Mucosa of descending colon (tissue), 3 donors: Measurements from ENCODE around the gene CDK5RAP2. TPM values are rescaled to one million over a fixed set of nuclear protein-coding genes. Genes with fewer than 3 reads are reported as not detected.

Experiments
- ATAC-seq: fragments of 200-7000 bp; cut with Tn5 transposase; one replicate; pipeline ENCODE4 v1.9.1; 2020; ENCODE audit warnings: mild to moderate bottlenecking, moderate library complexity
- DNase-seq, 3 donors: peaks; one replicate each; pipeline ENCODE4 v3.0.0-alpha.2; 2020
- H3K36me3 ChIP-seq: fragments of 200-600 bp; one replicate; pipeline ENCODE4 v1.8.0; 2021; ENCODE audit warnings: low read depth, mild to moderate bottlenecking
- H3K4me1 ChIP-seq: fragments of 200-600 bp; one replicate; pipeline ENCODE4 v1.8.0; 2021; ENCODE audit warnings: low read depth, mild to moderate bottlenecking
- H3K4me3 ChIP-seq: fragments of 200-600 bp; one replicate; pipeline ENCODE4 v1.8.0; 2021; ENCODE audit warnings: mild to moderate bottlenecking
- H3K9me3 ChIP-seq: fragments of 200-600 bp; one replicate; pipeline ENCODE4 v1.8.0; 2021; ENCODE audit warnings: mild to moderate bottlenecking
- CTCF ChIP-seq: fragments of 200-600 bp; IDR thresholded peaks from one replicate; pipeline ENCODE4 v1.8.0; 2022; ENCODE audit warnings: antibody characterized with exemption, mild to moderate bottlenecking
- intact Hi-C, 2 donors: fragments of 100-400 bp; cut with DNase I in 1 of 2; cut with micrococcal nuclease in 1 of 2; formaldehyde crosslinking; loops; one replicate each; pipeline versions ENCODE4 v1.11.0 to v1.11.1; 2022; cut with DNase I, micrococcal nuclease
- total RNA-seq, 3 donors: library from RNA; stranded (reverse); fragmentation: NEBNext Ultra II Directional in 2 of 3; extraction: Animal tissue kit (Norgen Biotek cat#: 25700) in 2 of 3; gene quantifications; one replicate each; pipeline versions ENCODE4 v1.2.1 to v1.2.4, GENCODE V29; 2021 to 2023
- donor health status: DM: no; HTN: no; CAD: no; lungs with moderate emphysema.
- donor health status: DM: no; HTN: no; CAD: no.
- donor health status: DM: no; HTN: yes; CAD: no.

The CDK5RAP2 gene
- total RNA-seq, 3 donors from 2014 or later, result 27.0 to 62.4 (median 35.1) TPM

GRCh38 chr9:120625222-120625621 lies 45.3 kb upstream of the CDK5RAP2 start:
- Histone ChIP-seq H3K9me3 (no peaks in the 10 kb centered on the region), H3K36me3 (no peaks in the 10 kb centered on the region), H3K4me1 (no peaks in the 10 kb centered on the region), H3K4me3 (no peak overlapping the region)
- no peak for DNase-seq
- intact Hi-C loops, result no loop called here
- no peak for ATAC-seq
- no peak for TF ChIP-seq CTCF

DNA sequence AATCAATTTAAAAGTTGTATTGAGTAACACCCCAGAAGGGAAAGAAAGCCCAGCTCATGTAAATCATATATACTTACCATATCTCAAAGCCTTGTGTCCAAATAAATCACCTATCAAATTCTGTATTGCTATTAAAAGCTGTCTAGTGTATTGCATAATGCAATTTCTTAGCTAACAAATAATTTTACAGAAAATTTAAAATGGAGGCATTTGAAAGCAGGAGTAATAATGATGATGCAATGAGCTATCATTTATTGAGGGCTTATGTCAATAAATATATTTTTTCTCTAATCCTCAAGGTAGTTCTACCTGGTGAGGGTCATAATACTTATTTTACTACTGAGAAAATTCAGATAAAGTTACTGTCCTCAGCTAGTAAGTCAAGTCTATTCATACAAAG lies 42.8 kb upstream of the CDK5RAP2 start:
- Histone ChIP-seq H3K4me1 (no peaks in the 10 kb centered on the region), H3K4me3 (no peak overlapping the region), H3K36me3 (no peaks in the 10 kb centered on the region), H3K9me3 (no peaks in the 10 kb centered on the region)
- TF ChIP-seq CTCF, result no peak
- no peak for ATAC-seq
- no peak for DNase-seq
- intact Hi-C loops, result no loop called here

GRCh38 chr9:120621941-120622340 lies 42.0 kb upstream of the CDK5RAP2 start:
- intact Hi-C loops, result no loop called here
- Histone ChIP-seq H3K4me1 (no peaks in the 10 kb centered on the region), H3K9me3 (no peaks in the 10 kb centered on the region), H3K36me3 (no peaks in the 10 kb centered on the region), H3K4me3 (no peak overlapping the region)
- DNase-seq (no peak), ATAC-seq (no peak)
- TF ChIP-seq CTCF, result no peak

- ATAC-seq, result peak; percentile 88
Measured at GRCh38 chr9:120619751-120620655, 40.0 kb upstream of the CDK5RAP2 start.

More at GRCh38 chr9:120619751-120620655, 40.0 kb upstream of the CDK5RAP2 start:
- intact Hi-C loops, result no loop called here
- no peak overlapping the region for H3K4me3 ChIP-seq
- TF ChIP-seq CTCF, result peak; percentile 48
- H3K36me3 ChIP-seq, result no peaks in the 10 kb centered on the region
- peak in 1 of 3 donors; percentile 83 for DNase-seq
- no peaks in the 10 kb centered on the region for H3K4me1 ChIP-seq
- H3K9me3 ChIP-seq, result no peaks in the 10 kb centered on the region
